WI38 (cell line): ENCODE results near the gene SHROOM3.

Source experiments
- H3K4me3 ChIP-seq: 2 replicates; pipeline ENCODE4 v1.5.1; 2011; ENCODE audit warnings: low read depth, mild to moderate bottlenecking, control low read depth, low read length
- TF ChIP-seq, protein P1 (sequence below): IDR thresholded peaks from 2 replicates; pipeline ENCODE4 v1.5.1; 2012; ENCODE audit warnings: low read depth, mild to moderate bottlenecking, control low read depth, low read length

Gene SHROOM3

DNA sequence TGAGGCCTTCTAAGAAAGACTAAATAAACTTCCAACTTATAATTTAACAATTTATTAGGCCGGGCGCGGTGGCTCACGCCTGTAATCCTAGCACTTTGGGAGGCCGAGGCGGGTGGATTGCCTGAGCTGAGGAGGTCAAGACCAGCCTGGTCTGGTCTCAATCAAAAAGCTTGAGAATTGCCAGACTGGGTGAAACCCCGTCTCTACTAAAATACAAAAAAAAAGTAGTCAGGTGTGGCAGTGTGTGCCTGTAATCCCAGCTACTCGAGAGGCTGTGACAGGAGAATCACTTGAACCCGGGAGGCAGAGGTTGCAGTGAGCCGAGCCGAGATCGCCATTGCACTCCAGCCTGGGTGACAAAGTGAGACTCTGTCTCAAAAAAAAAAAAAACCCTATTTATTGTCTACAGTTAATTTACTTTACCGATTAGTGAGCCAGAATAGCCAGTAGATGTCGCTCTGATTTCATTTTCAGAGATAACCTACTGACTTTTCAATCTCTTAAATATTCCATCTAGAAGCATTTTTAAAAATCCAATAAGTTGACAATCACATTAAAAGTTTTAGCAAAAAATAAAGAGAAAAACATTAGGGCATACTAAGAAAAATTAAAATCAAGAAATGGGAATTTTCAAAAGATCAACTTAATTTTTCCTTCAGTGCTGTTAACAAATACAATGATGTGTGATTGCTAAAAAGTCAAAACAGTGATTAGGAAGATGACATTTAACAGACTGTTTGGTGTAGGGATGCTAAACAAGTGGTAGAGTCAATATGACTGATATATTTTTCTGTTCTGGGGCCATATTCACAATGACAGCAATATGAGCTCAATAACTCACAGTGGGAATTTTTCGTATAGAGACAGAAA lies 4.3 kb upstream of the SHROOM3 start:
- H3K4me3 ChIP-seq = no peak overlapping the region
- TF ChIP-seq, protein P1, sequence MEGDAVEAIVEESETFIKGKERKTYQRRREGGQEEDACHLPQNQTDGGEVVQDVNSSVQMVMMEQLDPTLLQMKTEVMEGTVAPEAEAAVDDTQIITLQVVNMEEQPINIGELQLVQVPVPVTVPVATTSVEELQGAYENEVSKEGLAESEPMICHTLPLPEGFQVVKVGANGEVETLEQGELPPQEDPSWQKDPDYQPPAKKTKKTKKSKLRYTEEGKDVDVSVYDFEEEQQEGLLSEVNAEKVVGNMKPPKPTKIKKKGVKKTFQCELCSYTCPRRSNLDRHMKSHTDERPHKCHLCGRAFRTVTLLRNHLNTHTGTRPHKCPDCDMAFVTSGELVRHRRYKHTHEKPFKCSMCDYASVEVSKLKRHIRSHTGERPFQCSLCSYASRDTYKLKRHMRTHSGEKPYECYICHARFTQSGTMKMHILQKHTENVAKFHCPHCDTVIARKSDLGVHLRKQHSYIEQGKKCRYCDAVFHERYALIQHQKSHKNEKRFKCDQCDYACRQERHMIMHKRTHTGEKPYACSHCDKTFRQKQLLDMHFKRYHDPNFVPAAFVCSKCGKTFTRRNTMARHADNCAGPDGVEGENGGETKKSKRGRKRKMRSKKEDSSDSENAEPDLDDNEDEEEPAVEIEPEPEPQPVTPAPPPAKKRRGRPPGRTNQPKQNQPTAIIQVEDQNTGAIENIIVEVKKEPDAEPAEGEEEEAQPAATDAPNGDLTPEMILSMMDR = peak; percentile 38; the same call in 1 of the 2 replicates

DNA sequence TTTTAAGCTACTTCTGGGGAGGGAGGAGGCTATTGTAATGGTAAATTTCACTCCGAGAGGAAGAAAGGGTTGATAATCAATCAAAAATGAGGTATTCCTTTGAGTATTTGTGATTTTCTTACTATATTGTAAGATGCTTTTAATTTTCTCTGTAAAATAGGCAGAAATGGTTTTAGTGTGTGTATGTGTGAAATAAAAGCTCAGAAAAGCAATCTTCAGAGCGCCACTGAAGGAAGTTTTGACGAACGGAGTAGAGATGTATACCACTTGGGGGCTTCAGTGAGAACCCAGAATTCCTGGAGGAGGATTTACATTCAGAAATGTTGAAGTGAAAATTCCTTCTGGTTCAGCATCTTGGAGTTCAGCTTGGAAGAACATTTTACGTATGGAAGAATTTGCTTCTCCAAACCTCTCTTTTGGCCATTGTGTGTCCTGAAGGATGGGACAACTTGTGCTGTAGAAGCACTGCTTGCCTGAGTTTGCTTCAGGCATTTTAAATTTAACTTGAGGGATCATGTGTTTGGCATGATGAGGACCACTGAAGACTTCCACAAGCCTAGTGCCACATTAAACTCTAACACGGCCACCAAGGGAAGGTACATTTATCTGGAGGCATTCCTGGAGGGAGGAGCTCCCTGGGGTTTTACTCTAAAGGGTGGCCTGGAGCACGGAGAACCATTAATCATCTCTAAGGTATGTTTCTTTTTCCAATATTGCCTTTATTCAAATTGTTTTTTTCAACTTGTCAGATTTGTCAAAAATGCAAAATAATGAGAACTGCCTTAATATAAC lies 695 bp downstream of the SHROOM3 start:
- H3K4me3 ChIP-seq = no peak overlapping the region
- TF ChIP-seq, protein P1 = no peak

GRCh38 chr4:76439491-76439890 lies 4.5 kb downstream of the SHROOM3 start:
- TF ChIP-seq, protein P1 = no peak
- no peak overlapping the region for H3K4me3 ChIP-seq

DNA sequence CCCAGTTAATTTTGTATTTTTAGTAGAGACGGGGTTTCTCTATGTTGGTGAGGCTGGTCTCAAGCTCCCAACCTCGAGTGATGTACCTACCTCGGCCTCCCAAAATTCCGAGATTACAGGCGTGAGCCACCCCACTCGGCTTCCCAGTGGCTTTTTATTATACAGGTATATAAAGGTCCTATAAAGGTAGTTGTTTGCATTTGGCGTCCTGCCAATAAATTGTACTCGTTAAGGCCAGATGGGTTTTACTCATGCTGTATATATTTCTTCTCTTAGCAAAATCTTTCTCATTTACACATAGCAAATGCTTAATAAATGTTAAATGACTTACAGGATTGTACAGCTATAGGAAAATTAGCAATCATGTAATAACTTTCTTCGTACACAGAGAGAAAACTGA lies 6.9 kb downstream of the SHROOM3 start:
- TF ChIP-seq, protein P1 = no peak

DNA sequence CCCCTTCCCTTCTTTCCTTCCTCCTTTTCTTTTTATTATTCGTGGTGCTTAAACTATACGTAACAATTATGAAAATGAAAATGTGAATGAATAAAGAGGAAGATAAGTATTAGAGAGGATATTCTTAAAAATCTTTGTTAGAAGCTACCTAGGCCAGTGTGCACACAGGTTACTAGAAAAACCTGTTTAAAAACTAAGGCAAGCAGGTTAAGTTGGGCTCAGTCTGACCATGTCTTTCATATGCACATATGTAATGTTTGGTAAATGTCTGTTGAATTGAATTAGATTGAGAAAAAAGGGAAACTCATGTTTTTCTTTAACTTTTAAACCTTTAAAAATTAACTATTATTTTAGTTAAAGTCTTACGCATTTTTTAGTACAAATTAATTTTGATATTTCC lies 7.8 kb downstream of the SHROOM3 start:
- H3K4me3 ChIP-seq = no peak overlapping the region
- TF ChIP-seq, protein P1 = no peak

More for the DNA sequence above, 6.9 kb downstream of the SHROOM3 start:
- H3K4me3 ChIP-seq = no peak overlapping the region

DNA sequence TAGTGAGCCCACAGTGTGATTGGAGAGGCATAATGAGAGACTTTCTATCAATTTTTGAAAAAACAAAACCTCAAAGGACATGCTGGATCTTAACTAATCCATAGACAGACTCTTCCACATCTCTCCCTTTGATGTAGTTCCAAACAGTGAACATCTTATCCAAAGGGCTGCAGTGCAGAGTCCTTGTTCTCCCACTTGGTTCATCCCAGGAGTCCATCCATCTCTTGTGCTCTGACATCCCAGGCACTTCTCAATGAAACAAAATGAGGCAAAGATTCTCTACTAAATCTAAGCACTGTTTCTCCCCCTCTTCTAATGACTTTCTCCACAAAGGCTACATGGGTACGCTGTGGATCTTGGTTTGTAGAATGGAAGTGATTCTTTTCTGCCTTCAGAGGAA lies 8.3 kb downstream of the SHROOM3 start:
- no peak overlapping the region for H3K4me3 ChIP-seq
- TF ChIP-seq, protein P1 = no peak

DNA sequence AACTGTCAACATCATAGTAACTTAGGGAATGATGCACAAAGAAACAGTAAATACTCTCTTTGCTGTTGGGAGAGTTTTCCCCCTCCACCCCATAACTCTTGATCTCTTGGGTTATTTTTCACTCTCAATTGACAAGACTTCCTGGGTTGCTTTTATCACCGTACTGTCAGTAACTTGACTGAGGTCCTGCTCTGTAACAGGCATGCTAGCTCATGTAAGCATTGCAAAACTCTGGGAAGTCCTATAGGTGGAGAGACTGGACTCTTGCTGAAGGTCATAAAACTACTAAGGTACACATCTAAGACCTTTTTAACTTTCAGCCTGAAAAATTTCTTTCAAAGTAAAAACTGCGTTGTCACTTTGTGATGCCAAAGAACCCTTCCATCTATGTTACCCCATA lies 10.9 kb downstream of the SHROOM3 start:
- no peak overlapping the region for H3K4me3 ChIP-seq
- TF ChIP-seq, protein P1 = no peak
